Activated naive CD8-positive, alpha-beta T cell treated with anti-CD3 and anti-CD28 coated beads, Interleukin-2, amount 50 U/mL, for 16 hours (primary cell): Measurements from ENCODE around the gene ADCY6.

Experiments used
- DNase-seq: peaks from one replicate; pipeline ENCODE4 v3.0.0-alpha.2; 2020; ENCODE audit warnings: low read depth, low spot score

Gene ADCY6

GRCh38 chr12:48788854-48789775 is at the start of gene ADCY6:
TSS of gene ADCY6 (minus strand) at chr12:48789089. CDS start at chr12:48783434, 5,655 bp downstream.
- DNase-seq, result no peak

DNA sequence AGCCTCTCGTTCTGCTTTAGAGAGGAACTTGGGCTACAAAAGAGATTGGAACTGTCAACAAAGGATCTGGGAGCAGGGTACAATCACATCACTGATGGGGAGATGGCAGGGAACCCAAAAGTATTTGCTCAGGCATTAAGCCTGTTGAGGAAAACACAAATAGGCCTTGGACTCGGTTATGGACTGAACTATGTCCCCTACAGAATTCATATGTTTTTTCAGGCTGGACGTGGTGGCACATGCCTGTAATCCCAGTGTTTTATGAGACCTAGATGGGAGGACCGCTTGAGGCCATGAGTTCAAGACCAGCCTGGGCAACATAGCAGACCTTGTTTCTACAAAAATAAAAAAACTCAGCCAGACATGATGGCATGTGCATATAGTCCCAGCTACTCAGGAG is 49.2 kb upstream of the ADCY6 start:
- no peak for DNase-seq

GRCh38 chr12:48832321-48833060 is 43.6 kb upstream of the ADCY6 start:
- no peak for DNase-seq

GRCh38 chr12:48831257-48831656 is 42.4 kb upstream of the ADCY6 start:
- no peak for DNase-seq

DNA sequence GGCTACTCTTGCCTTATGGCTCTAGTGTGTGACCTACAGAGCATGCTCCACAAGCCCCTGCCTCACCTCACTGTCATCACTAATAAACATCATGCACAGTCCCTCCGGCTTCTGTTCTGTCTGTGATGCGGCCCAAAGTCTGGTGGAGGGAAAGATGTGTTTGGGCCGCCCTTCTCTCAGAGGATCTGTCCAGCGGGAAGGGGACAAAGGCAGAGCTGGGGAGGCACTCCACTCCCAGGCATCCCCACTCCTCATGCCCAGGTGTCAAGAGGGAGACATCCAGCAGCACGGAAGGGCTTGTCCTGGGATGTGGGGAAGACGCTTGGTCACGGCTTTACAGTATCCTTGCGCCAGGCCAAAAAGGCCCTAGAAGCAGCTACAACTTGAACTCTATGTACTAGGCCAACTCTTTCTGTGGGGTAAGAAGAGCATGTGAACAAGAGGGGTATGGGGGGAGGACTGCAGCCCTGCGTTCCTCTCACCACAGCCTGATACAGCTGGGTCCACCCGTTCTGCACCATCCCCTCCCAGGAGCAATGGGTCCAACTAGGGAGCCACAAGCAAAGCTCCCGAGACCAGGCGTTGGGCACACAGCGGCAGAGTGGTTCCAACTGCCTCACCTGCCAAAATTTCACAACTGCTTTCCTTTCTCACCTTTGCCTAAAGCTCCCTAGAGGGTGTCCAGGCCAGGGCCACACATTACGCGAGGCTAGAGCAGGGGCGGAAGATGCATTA is 40.1 kb upstream of the ADCY6 start:
- no peak for DNase-seq

DNA sequence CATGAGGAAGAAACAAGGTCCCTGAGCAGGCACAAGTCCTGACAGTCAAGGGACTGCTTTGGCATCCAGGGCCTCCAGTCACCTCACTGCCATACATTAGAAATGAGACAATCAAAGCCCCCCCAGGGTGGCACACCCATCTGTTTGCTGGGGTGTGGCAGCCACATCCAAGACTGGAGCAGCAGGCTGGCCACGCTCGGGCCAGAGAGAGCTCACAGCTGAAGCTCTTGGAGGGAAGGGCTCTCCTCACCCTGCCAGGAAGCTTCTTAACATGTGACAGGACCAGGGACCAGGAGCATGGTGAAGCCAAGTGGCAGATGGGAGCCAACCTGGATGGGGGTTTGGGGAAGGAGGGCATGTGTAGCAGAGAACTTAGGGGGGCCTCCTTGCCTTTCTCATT is 39.4 kb upstream of the ADCY6 start:
- DNase-seq, result no peak

- DNase-seq, result no peak
Measured at GRCh38 chr12:48827513-48828096, 38.7 kb upstream of the ADCY6 start.

- DNase-seq, result no peak
Measured at GRCh38 chr12:48827026-48827425, 38.1 kb upstream of the ADCY6 start.

- DNase-seq, result no peak
Measured at GRCh38 chr12:48826209-48826855, 37.4 kb upstream of the ADCY6 start.

DNA sequence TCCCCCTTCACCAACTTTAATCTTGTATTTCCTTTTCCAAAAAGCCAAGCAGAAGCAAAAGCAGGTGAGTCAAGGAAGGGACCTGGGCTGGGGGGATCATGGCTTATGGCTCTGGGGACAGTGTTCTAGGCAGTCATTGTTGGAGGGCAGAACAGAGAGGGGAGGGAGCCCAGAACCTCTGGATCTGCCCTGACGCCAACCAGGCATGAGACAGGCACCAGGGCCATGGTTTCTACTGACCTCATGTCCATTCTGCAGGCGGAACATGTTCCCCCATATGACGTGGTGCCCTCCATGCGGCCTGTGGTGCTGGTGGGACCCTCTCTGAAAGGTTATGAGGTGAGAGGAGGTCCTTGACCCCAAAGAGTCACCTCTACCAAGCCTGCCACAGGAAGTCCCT is 36.0 kb upstream of the ADCY6 start:
- no peak for DNase-seq

DNA sequence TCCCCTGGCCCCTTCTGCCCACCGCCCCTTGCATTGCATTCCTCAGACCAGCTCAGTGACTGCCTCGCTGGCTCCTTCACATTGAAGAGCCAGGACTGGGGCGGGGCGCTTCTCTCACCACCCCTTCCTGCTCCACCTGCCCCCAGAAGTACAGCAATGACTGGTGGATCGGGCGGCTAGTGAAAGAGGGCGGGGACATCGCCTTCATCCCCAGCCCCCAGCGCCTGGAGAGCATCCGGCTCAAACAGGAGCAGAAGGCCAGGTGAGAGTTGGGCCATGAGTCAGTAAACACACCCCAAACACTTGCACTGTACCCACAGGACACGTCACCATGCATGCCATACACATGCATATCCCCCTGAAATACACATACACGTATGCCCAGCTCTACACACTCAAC is 35.2 kb upstream of the ADCY6 start:
- DNase-seq, result no peak

GRCh38 chr12:48823281-48823680 is 34.4 kb upstream of the ADCY6 start:
- DNase-seq, result no peak

DNA sequence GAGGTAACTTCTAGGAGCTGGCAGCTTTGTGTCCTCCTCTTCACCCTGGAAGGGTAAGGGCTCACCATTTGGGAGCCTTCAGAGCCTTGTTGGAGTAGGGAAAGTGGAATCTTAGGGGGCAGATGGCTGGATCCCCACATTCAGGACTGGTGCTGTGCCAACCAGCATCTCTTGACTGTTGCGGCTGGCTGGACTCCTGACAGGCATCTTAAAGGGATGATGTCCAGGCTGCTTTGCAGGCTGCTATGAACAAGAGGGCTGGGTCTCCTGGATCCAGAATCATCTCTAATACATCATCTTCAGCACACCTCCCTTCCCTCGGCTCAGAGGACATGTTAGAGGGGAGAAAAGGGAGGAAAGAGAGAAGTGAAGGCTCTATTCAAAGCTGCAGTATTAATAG is 33.8 kb upstream of the ADCY6 start:
- no peak for DNase-seq

DNA sequence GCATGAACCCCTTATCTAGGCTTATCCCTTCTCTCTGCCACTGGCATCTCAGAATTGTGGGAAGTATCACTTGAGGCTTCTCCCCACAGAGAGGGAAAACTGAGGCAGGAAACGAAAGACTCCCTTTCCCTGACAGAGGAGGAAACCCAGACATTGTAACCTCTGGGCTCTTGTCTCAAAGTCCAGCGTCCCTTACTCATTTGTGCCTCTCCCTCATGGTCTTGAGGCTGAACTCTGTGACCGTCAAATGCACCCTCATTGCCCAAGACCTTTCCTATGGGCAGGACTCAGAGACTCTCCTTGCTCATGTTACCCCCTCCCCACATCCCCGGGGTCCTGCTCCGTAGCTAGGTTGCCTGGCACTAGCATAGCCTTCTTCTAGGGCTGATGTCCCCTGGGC is 33.2 kb upstream of the ADCY6 start:
- DNase-seq, result no peak

DNA sequence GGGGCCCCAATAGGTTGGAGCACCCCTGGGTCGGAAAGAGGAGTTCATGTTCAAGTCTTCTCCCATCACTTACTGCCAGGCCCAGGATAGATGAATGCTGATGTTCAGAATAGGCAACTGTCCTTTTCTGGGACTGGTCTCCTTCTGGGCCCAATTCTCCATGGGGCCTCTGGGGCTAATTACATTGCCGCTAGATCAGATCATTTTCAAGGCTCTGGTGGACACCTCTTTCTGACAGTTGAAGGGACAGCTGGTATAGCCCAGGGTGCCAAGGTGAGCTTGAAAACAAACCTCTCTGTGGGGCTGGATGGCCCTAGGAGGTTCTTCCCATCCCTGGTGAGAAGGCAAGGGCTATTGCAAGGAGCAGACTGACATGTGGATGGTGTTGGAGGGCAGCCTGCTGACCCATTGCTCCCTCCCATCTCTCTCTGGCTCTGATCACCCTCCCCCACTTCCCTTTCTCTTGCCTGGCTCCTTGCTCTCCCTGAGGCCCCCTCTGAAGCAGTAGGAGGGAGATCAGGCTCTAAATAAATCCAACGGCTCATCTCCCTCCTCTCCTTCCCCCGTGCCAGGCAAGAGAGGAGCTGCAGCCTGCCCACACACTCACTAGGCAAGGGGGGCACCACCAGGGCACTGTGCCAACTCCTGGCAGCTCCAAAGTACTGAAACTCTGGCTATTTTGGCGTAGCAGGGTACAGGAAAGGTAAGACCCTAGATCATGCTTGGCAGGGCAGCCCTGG is 31.3 kb upstream of the ADCY6 start:
- no peak for DNase-seq

DNA sequence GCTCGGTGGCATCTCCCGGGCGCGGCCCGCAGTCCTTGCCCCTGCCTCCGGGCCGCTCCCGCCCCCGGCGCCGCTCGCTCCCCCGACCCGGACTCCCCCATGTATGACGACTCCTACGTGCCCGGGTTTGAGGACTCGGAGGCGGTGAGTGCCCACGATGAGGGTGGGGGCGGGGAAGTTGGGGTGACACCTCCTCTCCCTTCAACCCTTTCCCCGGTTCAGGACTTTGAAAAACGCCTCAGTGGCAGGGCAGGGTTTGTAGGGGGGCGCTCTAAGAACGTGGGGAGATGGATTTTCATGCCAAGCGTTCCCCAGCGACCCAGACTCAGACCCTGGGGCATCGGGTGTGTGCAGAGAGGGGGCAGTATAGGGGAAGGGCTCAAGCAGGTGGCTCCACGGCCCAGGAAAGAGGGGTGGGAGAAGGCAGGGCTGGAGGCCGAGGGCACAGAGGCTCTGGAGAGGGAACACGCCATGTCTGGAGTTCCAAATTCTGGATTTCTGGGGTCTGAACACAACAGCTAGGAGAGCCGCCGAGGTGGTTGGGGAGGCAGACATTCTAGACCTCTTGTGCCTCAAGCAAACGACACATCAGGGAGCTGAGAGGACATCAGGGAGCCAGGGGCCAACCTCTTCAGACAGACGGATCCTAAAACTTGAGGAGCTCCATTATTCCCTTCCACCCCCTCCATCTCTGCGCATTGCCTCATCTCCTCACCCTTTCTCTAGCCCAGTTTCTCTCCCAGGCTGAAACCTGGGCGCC is 30.1 kb upstream of the ADCY6 start:
- DNase-seq, result no peak

- peak; percentile 55 for DNase-seq
Measured at GRCh38 chr12:48817873-48818830, 29.3 kb upstream of the ADCY6 start, which contains the start of gene CACNB3. TSS of gene CACNB3 (plus strand) at chr12:48818496. CDS start at chr12:48818930, 434 bp downstream.

GRCh38 chr12:48816143-48816854 is 27.4 kb upstream of the ADCY6 start:
- DNase-seq, result no peak
